Measurements from ENCODE around the gene ATF7.

GRCh38 chr12:53624956-53625355 lies 1.2 kb downstream of the ATF7 start:
- TF ChIP-seq EZH2phosphoT487 (IDR thresholded peaks at IDR 0.05; ENCODE audit: insufficient read depth, low read depth) (no peak), EZH2 (IDR thresholded peaks at IDR 0.05; ENCODE audit: insufficient read depth, poor library complexity, severe bottlenecking) (no peak)

Measured in GM23248 (cell line).